HepG2 (cell line): ENCODE results near the gene ELOVL6. TPM values are rescaled to one million over a fixed set of nuclear protein-coding genes. Genes with fewer than 3 reads are reported as not detected.
A peak's percentile ranks its signal among the peaks of the same experiment; 100 is the strongest.

Source experiments
- ATAC-seq: fragments of 200-7000 bp; cut with Tn5 transposase; 3 replicates; pipeline ENCODE4 v1.9.1; 2020; ENCODE audit warnings: mild to moderate bottlenecking, moderate library complexity
- BruUV-seq: library from RNA; stranded (reverse); fragments of 400-500 nt; replicated peaks from 2 replicates; lab custom pipeline; 2021; lab: Mats Ljungman, UMichigan
- CTCF ChIA-PET: fragments of 300-600 bp; formaldehyde crosslinking; extraction: SDS; loops from one replicate; lab custom pipeline; 2021; ENCODE audit warnings: low total read pairs, inconsistent platforms, low intra/inter-chr PET ratio; lab: Yijun Ruan, JAX
- POLR2A ChIA-PET: fragments of 350-600 bp; sonication (Branson Sonifier 250); formaldehyde crosslinking; loops from one replicate; lab custom pipeline; 2020; ENCODE audit warnings: antibody characterized with exemption, inconsistent platforms; lab: Yijun Ruan, JAX
- DNase-seq: peaks from one replicate; pipeline ENCODE4 v3.0.0-alpha.2; 2015; ENCODE audit warnings: low spot score
- FAIRE-seq: peaks from 3 replicates; lab custom pipeline; 2011; peaks lifted over from hg19 to GRCh38; lab: Jason Lieb, UNC
- H2AFZ ChIP-seq: one replicate; pipeline ENCODE4 v1.6.1; 2011; ENCODE audit warnings: low read length, inconsistent platforms
- H3K27ac ChIP-seq: fragments of 300-600 bp; 3 replicates; pipeline ENCODE4 v1.8.0; 2011; ENCODE audit warnings: mixed run types, mild to moderate bottlenecking, mixed read lengths, low read length, inconsistent platforms; ENCODE audit not compliant: insufficient read depth; ENCODE audit errors: extremely low read length
- H3K27me3 ChIP-seq, 2 experiments: fragments of 200-600 bp in 1 of 2; 2 replicates in 1 of 2; 3 replicates in 1 of 2; pipeline versions ENCODE4 v1.6.0 to v1.8.0; 2011; ENCODE audit warnings: low read length in 2 of 2, mild to moderate bottlenecking in 2 of 2, moderate library complexity in 2 of 2, inconsistent platforms in 1 of 2; ENCODE audit not compliant: insufficient read depth in 2 of 2, control insufficient read depth in 1 of 2
- H3K36me3 ChIP-seq, 2 experiments: fragments of 200-600 bp in 1 of 2; replicated peaks in 1 of 2; 2 replicates in 1 of 2; 3 replicates in 1 of 2; pipeline versions ENCODE4 v1.5.1 to v1.8.0; 2011; ENCODE audit warnings: low read length in 2 of 2, inconsistent platforms in 1 of 2; ENCODE audit not compliant: insufficient read depth in 2 of 2, control insufficient read depth in 1 of 2
- H3K4me1 ChIP-seq: 2 replicates; pipeline ENCODE4 v1.5.1; 2012; ENCODE audit warnings: low read length, inconsistent platforms; ENCODE audit not compliant: insufficient read depth
- H3K4me2 ChIP-seq: 2 replicates; pipeline ENCODE4 v1.6.0; 2011; ENCODE audit warnings: low read depth, low read length, inconsistent platforms
- H3K4me3 ChIP-seq, 3 experiments: fragments of 200-600 bp in 1 of 3; sonication (generic), shearing (Covaris generic) in 1 of 3; replicated peaks in 1 of 3; 2 replicates each; pipeline ENCODE4 v1.5.1; 2011 to 2016; ENCODE audit warnings: low read length in 3 of 3, inconsistent platforms in 2 of 3, low read depth in 2 of 3, mild to moderate bottlenecking in 2 of 3, control low read depth in 1 of 3, mixed read lengths in 1 of 3; ENCODE audit not compliant: insufficient read depth in 1 of 3
- H3K79me2 ChIP-seq: one replicate; pipeline ENCODE4 v1.6.1; 2011; ENCODE audit warnings: low read length, inconsistent platforms; ENCODE audit not compliant: insufficient read depth
- H3K9ac ChIP-seq: 2 replicates; pipeline ENCODE4 v1.6.0; 2011; ENCODE audit warnings: mild to moderate bottlenecking, low read depth, low read length, inconsistent platforms; ENCODE audit not compliant: insufficient read depth
- H3K9me3 ChIP-seq: 2 replicates; pipeline ENCODE4 v1.5.1; 2012; ENCODE audit warnings: mild to moderate bottlenecking, low read length
- H4K20me1 ChIP-seq: 2 replicates; pipeline ENCODE4 v1.6.0; 2011; ENCODE audit warnings: inconsistent platforms, mild to moderate bottlenecking, low read length, moderate library complexity; ENCODE audit not compliant: insufficient read depth
- ATF5 ChIP-seq: sonication (generic); formaldehyde crosslinking; IDR thresholded peaks from 2 replicates; pipeline ENCODE4 v1.4.0; 2020; ENCODE audit warnings: mild to moderate bottlenecking, low read depth, missing genetic modification reagents
- CEBPB ChIP-seq: IDR thresholded peaks from 2 replicates; pipeline ENCODE4 v1.6.1; 2011; ENCODE audit warnings: low read depth, low read length, improper control_type of control experiment, borderline replicate concordance
- CEBPG ChIP-seq: IDR thresholded peaks from 2 replicates; pipeline ENCODE4 v1.6.1; 2016
- DRAP1 ChIP-seq: IDR thresholded peaks from 2 replicates; pipeline ENCODE4 v1.6.1; 2016; ENCODE audit warnings: missing genetic modification reagents, missing compliant biosample characterization
- ETV5 ChIP-seq: IDR thresholded peaks from 2 replicates; pipeline ENCODE4 v1.6.1; 2018; ENCODE audit warnings: missing biosample characterization, missing genetic modification reagents, inconsistent platforms, borderline replicate concordance
- HMGXB4 ChIP-seq, 2 experiments: sonication (generic) in 1 of 2; formaldehyde crosslinking in 1 of 2; IDR thresholded peaks; 2 replicates each; pipeline versions ENCODE4 v1.4.0 to v1.6.1; 2018 to 2020; ENCODE audit warnings: missing genetic modification reagents in 2 of 2, borderline replicate concordance in 1 of 2, low read depth in 1 of 2, mild to moderate bottlenecking in 1 of 2, missing biosample characterization in 1 of 2
- KDM1A ChIP-seq: IDR thresholded peaks from 2 replicates; pipeline ENCODE4 v1.6.1; 2016; ENCODE audit warnings: missing compliant biosample characterization
- NR2F2 ChIP-seq: IDR thresholded peaks from 2 replicates; pipeline ENCODE4 v1.6.1; 2012; ENCODE audit warnings: low read depth, inconsistent platforms, borderline replicate concordance
- PAWR ChIP-seq: sonication (generic); formaldehyde crosslinking; IDR thresholded peaks from 2 replicates; pipeline ENCODE4 v1.4.0; 2020; ENCODE audit warnings: missing genetic modification reagents, mild to moderate bottlenecking, borderline replicate concordance
- PLRG1 ChIP-seq: fragments of 450-650 bp; conservative IDR thresholded peaks from 2 replicates; pipeline ENCODE4 v1.6.1; 2016
- RFX5 ChIP-seq: IDR thresholded peaks from 2 replicates; pipeline ENCODE4 v1.6.1; 2011; ENCODE audit warnings: low read depth, low read length, improper control_type of control experiment
- SIN3B ChIP-seq: fragments of 150-350 bp; IDR thresholded peaks from 2 replicates; pipeline ENCODE4 v1.6.1; 2014; ENCODE audit warnings: low read length
- TEF ChIP-seq: sonication (generic); formaldehyde crosslinking; IDR thresholded peaks from 2 replicates; pipeline ENCODE4 v1.5.0; 2020; ENCODE audit warnings: missing genetic modification reagents
- THAP8 ChIP-seq: sonication (generic); formaldehyde crosslinking; IDR thresholded peaks from 2 replicates; pipeline ENCODE4 v1.5.1; 2020; ENCODE audit warnings: missing genetic modification reagents, mild to moderate bottlenecking, borderline replicate concordance
- ZNF33B ChIP-seq: sonication (generic); formaldehyde crosslinking; IDR thresholded peaks from 2 replicates; pipeline ENCODE4 v1.5.1; 2020; ENCODE audit warnings: mild to moderate bottlenecking, missing genetic modification reagents
- ZNF713 ChIP-seq: sonication (generic); formaldehyde crosslinking; IDR thresholded peaks from 2 replicates; pipeline ENCODE4 v1.4.0; 2020; ENCODE audit warnings: mild to moderate bottlenecking, missing genetic modification reagents
- WGBS: methylation state at CpG from one replicate; pipeline ENCODE4 v1.1.6; 2017; ENCODE audit warnings: low lambda C conversion rate; 5-methylcytosine and 5-hydroxymethylcytosine counted together
- in situ Hi-C: cut with HindIII; loops from 2 replicates; pipeline ENCODE4 v1.10.0; 2017; ENCODE audit warnings: low pct_unique_long_range_greater_than_20kb; ENCODE audit not compliant: extremely low pct_ligation_motif_present
- intact Hi-C: fragments of 100-400 bp; cut with micrococcal nuclease; formaldehyde crosslinking; loops from one replicate; pipeline ENCODE4 v1.10.0; 2022; ENCODE audit not compliant: unreplicated experiment
- polyA plus RNA-seq, 8 experiments: library from polyadenylated mRNA; depleted of rRNA in 3 of 8; stranded (reverse) in 7 of 8; unstranded in 1 of 8; fragments of >200 nt; fragmentation: Illumina TruSeq in 4 of 8; extraction: Trizol in 4 of 8; gene quantifications; 2 replicates each; pipeline versions ENCODE4 v1.2.1 to v1.2.3, GENCODE V29; 2011 to 2016; ENCODE audit warnings: low read depth in 4 of 8, missing spikeins in 1 of 8, mixed read lengths in 1 of 8; ENCODE audit not compliant: insufficient read depth in 1 of 8
- total RNA-seq, 5 experiments: library from RNA; depleted of rRNA; stranded (reverse); fragments of >200 nt; fragmentation: Illumina TruSeq; extraction: Trizol; gene quantifications; 2 replicates each; pipeline ENCODE4 v1.2.3, GENCODE V29; 2016; ENCODE audit warnings: low read depth in 1 of 5

Gene ELOVL6
- total and polyA plus RNA-seq, 2 of the 13 experiments (the other 11 are each of a cell fraction or from before 2014, with no cell fraction given), result 14.1 to 23.2 TPM

- no peak for DNase-seq
- in situ Hi-C loops, result no loop called here
- ChIA-PET POLR2A (no interaction called here), CTCF (no interaction called here)
- no peaks in the 10 kb centered on the region for H3K79me2 ChIP-seq
- no peak overlapping the region for H3K9ac ChIP-seq
- no peak overlapping the region for H2AFZ ChIP-seq
- intact Hi-C loops, result no loop called here
- 98% methylated on average over 3 of the region's 3 CpGs for WGBS
- H3K27ac ChIP-seq, result no peak overlapping the region
- peaks cover 12% of the 10 kb centered on the region for H3K4me1 ChIP-seq
- H3K9me3 ChIP-seq, result no peaks in the 10 kb centered on the region
- no peaks in the 10 kb centered on the region for H4K20me1 ChIP-seq
- peaks cover 2 to 5% of the 10 kb centered on the region in 2 experiments; a peak in 3 of 5 replicates for H3K36me3 ChIP-seq
- FAIRE-seq, result no peak
- H3K27me3 ChIP-seq, result no peaks in the 10 kb centered on the region
- no peak overlapping the region for H3K4me2 ChIP-seq
- ATAC-seq, result no peak
- no peak overlapping the region for H3K4me3 ChIP-seq
- no TSS peak for BruUV-seq
- no peak for TF ChIP-seq RFX5
- TF ChIP-seq SIN3B, result no peak
- TF ChIP-seq KDM1A (CRISPR knock-in tag), result no peak
- no peak for TF ChIP-seq ETV5 (CRISPR knock-in tag)
Measured at GRCh38 chr4:110108422-110108821, 90.0 kb downstream of the ELOVL6 start.

GRCh38 chr4:110107866-110108265, 90.5 kb downstream of the ELOVL6 start:
- ChIA-PET CTCF (no interaction called here), POLR2A (no interaction called here)
- intact Hi-C loops (no loop called here), in situ Hi-C loops (no loop called here)
- Histone ChIP-seq H2AFZ (no peak overlapping the region), H3K36me3 (peaks cover 2 to 5% of the 10 kb centered on the region in 2 experiments; a peak in 3 of 5 replicates), H3K4me2 (no peak overlapping the region), H3K27me3 (no peaks in the 10 kb centered on the region), H3K79me2 (no peaks in the 10 kb centered on the region), H4K20me1 (no peaks in the 10 kb centered on the region), H3K27ac (no peak overlapping the region), H3K9ac (no peak overlapping the region), H3K4me3 (no peak overlapping the region), H3K4me1 (peaks cover 12% of the 10 kb centered on the region), H3K9me3 (no peaks in the 10 kb centered on the region)
- DNase-seq, result no peak
- no TSS peak for BruUV-seq
- FAIRE-seq, result no peak
- TF ChIP-seq TEF (peak; percentile 61; the same call in 1 of the 2 replicates), ATF5 (CRISPR knock-in tag) (no peak), DRAP1 (CRISPR knock-in tag) (no peak), HMGXB4 (CRISPR knock-in tag; IDR thresholded peaks at IDR 0.05; ENCODE audit: borderline replicate concordance in 1 of 2, low read depth in 1 of 2) (no peak), ZNF33B (CRISPR knock-in tag) (no peak), CEBPB (peak; percentile 51; the same call in 1 of the 2 replicates), ZNF713 (CRISPR knock-in tag) (no peak), PLRG1 (no peak), CEBPG (CRISPR knock-in tag) (peak; percentile 41; the same call in 1 of the 2 replicates), THAP8 (CRISPR knock-in tag) (no peak), NR2F2 (no peak), PAWR (CRISPR knock-in tag) (no peak)
- no peak for ATAC-seq
